ENCODE results near the gene ZNF346.

DNA sequence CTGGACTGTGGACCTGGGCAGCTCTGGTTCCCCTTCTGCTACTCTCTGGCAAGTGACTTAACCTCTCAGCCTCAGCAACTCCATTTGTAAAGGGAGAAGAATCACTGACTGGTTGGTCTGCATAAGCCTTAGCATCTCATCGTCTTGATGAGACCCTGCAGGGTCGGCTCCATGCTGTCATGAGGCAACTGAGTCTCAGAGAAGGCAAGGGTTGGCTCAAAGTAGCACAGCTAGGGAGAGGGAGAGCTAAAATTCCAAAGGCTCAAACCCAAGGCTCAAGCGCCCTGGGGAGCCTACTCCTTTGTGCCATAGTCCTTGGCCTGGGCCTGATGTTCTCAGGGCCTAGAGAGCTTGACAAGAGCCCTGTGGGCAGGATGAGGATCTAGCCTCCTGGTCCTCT, 68.7 kb downstream of the ZNF346 start:
- TF ChIP-seq, protein P1, sequence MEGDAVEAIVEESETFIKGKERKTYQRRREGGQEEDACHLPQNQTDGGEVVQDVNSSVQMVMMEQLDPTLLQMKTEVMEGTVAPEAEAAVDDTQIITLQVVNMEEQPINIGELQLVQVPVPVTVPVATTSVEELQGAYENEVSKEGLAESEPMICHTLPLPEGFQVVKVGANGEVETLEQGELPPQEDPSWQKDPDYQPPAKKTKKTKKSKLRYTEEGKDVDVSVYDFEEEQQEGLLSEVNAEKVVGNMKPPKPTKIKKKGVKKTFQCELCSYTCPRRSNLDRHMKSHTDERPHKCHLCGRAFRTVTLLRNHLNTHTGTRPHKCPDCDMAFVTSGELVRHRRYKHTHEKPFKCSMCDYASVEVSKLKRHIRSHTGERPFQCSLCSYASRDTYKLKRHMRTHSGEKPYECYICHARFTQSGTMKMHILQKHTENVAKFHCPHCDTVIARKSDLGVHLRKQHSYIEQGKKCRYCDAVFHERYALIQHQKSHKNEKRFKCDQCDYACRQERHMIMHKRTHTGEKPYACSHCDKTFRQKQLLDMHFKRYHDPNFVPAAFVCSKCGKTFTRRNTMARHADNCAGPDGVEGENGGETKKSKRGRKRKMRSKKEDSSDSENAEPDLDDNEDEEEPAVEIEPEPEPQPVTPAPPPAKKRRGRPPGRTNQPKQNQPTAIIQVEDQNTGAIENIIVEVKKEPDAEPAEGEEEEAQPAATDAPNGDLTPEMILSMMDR (IDR thresholded peaks at IDR 0.05), result no peak
- no peak for TF ChIP-seq ZFX (IDR thresholded peaks at IDR 0.05; ENCODE audit: borderline replicate concordance)
